RWPE1 (cell line): ENCODE measurements around the gene BSND.
A peak's percentile ranks its signal among the peaks of the same experiment; 100 is the strongest.
"Not testable (repeated sequence)": the region's sequence is repeated elsewhere in the genome, so short reads cannot be mapped to it uniquely, and the experiment has no call there.

Experiments used
- CTCF ChIA-PET: fragments of 350-600 bp; sonication (Branson Sonifier 250); formaldehyde crosslinking; extraction: SDS; loops from one replicate; lab custom pipeline; 2021; lab: Yijun Ruan, JAX
- POLR2A ChIA-PET: fragments of 400-600 bp; formaldehyde crosslinking; extraction: SDS; loops from one replicate; lab custom pipeline; 2020; ENCODE audit warnings: antibody characterized with exemption; ENCODE audit not compliant: low non-redundant PET; lab: Yijun Ruan, JAX
- DNase-seq: peaks from one replicate; pipeline ENCODE4 v3.0.0; 2012; ENCODE audit warnings: low spot score
- H3K27ac ChIP-seq: fragments of 450-650 bp; 2 replicates; pipeline ENCODE4 v1.5.1; 2017
- TF ChIP-seq, protein P1 (sequence below): fragments of 450-650 bp; conservative IDR thresholded peaks from 2 replicates; pipeline ENCODE4 v1.5.1; 2017; ENCODE audit warnings: low read depth, mild to moderate bottlenecking

The BSND gene

DNA sequence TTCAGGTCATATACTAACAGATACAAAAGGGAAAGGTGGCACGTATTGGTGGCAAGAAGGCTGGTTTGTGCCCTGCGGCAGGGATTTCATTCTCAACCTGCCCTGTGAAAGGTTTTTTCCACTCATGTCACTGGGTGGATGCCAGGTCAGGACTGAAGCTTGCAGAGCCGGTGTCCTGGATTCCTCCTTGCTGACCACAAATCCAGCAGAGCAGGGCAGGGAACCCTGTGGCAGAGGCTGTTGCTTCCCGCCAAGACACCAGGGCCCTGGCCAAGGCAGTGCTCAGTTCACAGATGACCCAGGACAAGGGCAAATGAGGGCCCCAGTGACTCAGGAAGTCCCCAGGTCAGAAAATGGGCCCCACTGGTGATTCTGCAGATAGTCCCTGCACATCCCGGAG lies 16.4 kb downstream of the BSND start:
- TF ChIP-seq, protein P1, sequence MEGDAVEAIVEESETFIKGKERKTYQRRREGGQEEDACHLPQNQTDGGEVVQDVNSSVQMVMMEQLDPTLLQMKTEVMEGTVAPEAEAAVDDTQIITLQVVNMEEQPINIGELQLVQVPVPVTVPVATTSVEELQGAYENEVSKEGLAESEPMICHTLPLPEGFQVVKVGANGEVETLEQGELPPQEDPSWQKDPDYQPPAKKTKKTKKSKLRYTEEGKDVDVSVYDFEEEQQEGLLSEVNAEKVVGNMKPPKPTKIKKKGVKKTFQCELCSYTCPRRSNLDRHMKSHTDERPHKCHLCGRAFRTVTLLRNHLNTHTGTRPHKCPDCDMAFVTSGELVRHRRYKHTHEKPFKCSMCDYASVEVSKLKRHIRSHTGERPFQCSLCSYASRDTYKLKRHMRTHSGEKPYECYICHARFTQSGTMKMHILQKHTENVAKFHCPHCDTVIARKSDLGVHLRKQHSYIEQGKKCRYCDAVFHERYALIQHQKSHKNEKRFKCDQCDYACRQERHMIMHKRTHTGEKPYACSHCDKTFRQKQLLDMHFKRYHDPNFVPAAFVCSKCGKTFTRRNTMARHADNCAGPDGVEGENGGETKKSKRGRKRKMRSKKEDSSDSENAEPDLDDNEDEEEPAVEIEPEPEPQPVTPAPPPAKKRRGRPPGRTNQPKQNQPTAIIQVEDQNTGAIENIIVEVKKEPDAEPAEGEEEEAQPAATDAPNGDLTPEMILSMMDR = no peak
- DNase-seq = no peak
- POLR2A ChIA-PET = no interaction called here

DNA sequence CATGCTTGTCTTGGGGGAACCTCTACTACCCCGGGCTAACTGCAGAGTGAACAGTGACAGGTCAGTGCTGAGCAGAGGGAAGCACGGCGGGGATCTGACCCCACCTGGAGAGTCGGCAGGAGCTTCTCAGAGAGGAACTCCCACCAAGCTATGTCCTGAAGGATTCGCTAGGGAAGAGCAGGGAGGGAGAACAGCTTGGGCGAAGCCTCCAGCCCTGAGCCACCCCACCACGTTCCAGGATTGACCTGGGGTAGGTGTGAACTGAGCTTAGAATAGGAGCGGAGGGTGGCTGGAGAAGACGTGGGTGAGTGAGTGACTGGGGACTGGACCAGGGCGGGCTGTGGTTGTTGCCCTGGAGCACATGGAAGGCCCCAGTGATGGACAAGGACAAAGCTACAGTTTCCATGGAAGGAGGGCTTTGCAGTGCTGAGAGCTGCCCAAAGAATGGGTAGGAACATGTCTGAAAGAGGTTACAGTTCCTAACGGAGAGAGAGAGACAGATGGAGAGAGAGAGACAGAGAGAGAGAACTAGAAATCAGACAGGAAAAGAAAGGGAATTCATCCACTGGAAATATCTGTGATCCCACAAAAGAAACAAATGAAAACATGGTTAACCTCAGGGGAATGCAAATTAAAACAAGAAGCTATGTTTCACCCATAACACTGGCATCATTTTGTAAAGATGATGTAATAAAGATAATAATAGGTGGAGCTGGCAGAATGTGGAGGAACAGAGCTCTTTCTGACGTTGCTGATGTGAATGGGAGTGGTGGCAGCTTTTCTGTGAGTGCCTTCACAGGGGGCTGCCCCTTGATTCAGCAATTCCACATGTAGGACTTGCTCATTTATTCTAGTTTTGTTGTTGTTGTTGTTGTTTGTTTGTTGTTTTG lies 17.2 kb downstream of the BSND start:
- CTCF ChIA-PET = interaction anchor here (1.0 to 1.1 kb wide), 2 partner anchors 14 to 20 kb away, joined by 3 to 4 read pairs; no protein-coding TSS in a partner anchor
- TF ChIP-seq, protein P1 = no peak
- no peak for DNase-seq
- POLR2A ChIA-PET = no interaction called here
- H3K27ac ChIP-seq = no peak overlapping the region

More for the DNA sequence above, 16.4 kb downstream of the BSND start:
- no peak overlapping the region for H3K27ac ChIP-seq
- CTCF ChIA-PET = no interaction called here

DNA sequence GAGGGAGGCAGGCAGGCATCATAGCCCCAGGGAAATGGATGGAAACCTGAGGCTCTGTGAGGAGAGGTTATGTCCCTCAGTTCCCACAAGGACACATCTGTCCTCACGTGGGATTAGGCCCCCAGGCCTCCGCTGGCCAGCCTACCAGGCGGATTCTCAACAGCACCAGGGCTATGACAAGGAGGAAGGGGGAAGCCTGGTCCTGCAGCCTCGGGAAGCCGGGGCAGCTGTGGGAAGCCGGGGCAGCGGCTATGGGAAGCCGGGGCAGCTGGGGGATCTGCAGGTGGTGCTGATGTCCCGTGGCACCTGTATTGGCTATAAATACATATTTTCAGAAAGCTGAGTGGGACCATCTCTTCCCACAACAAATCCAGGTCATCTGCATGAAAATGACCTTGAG lies 19.7 kb downstream of the BSND start:
- POLR2A ChIA-PET = no interaction called here
- no peak overlapping the region for H3K27ac ChIP-seq
- CTCF ChIA-PET = interaction anchor here (1.1 kb wide), 2 partner anchors 22 to 68 kb away, joined by 3 read pairs; no protein-coding TSS in a partner anchor
- no peak for DNase-seq
- TF ChIP-seq, protein P1 = no peak

DNA sequence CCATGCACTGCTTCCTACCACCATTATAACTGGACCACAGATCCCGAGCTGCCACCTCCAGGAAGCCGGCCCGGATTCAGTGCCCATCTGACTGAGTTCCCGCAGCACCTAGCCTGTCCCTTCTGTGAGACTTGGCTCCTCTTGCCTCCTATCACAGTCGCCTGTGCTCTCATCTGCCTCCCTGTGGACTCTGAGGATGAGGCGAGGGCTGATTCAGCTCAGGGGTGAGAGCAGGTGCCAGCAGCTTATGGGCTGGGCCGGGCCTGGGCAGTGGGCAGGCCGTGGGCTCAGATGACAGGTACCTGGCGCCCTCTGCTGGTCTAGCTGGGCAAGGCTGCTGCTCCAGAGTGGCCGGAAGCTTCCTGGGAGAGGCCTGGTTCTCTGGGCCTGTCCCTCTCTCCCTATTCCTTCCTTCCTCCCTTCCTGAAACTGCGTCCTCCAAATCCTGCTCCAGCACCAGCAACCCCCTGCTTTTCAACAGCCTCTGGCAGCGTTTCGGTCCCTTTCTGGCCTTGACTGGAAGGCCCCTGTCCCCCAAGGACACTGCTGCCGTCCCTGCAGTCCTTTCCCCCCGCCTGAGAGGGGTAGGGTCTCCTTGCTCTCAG lies 23.3 kb downstream of the BSND start:
- peak; percentile 92 for DNase-seq
- H3K27ac ChIP-seq = peak overlapping the region; percentile 52

DNA sequence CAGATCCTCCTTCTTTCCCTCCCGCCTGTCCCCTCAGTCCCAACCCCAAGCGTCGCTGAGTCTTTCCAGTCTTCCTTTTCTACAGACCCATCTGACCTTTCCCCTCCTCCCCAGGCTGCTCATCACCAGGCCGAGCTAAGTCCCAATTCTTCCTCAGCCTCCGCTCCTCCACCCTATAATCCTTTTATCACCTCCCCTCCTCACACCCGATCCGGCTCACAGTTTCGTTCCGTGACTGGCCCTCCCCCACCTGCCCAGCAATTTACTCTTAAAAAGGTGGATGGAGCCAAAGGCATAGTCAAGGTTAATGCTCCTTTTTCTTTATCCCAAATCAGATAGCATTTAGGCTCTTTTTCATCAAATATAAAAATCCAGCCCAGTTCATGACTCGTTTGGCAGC lies 25.4 kb downstream of the BSND start:
- H3K27ac ChIP-seq, CTCF ChIA-PET, DNase-seq, POLR2A ChIA-PET: not testable (repeated sequence)

More for the DNA sequence above, 23.3 kb downstream of the BSND start:
- POLR2A ChIA-PET = no interaction called here
- TF ChIP-seq, protein P1 = peak; percentile 93
- CTCF ChIA-PET = interaction anchor here (0.5 to 2.4 kb wide), 28 partner anchors 9 to 1700 kb away, joined by 3 to 39 read pairs (median 4); partner anchors contain the start of gene PCSK9

DNA sequence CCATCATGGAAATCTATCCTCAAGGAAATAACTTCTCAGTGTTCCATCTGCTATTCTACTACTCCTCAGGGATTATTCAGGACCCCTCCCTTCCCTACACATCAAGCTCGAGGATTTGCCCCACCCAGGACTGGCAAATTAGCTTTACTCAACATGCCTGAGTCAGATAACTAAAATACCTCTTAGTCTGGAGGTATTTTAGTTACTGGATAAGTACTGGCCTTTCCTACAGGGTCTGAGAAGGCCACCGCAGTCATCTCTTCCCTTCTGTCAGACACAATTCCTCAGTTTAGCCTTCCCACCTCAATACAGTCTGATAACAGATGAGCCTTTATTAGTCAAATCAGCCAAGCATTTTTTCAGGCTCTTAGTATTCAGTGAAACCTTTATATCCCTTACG lies 27.9 kb downstream of the BSND start:
- CTCF ChIA-PET = not testable (repeated sequence)

DNA sequence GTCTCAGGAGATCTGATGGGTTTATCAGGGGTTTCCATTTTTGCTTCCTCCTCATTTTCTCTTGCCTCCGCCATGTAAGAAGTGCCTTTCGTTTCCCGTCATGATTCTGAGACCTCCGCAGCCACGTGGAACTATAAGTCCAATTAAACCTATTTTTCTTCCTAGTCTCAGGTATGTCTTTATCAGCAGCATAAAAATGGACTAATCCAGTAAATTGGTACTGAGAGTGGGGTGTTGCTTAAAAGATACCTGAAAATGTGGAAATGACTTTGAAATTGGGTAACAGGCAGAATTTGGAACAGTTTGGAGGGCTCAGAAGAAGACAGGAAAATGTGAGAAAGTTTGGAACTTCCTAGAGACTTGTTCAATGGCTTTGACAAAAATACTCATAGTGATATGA lies 32.4 kb downstream of the BSND start:
- H3K27ac ChIP-seq, POLR2A ChIA-PET, CTCF ChIA-PET, DNase-seq: not testable (repeated sequence)

More for the DNA sequence above, 27.9 kb downstream of the BSND start:
- POLR2A ChIA-PET, H3K27ac ChIP-seq, DNase-seq: not testable (repeated sequence)

DNA sequence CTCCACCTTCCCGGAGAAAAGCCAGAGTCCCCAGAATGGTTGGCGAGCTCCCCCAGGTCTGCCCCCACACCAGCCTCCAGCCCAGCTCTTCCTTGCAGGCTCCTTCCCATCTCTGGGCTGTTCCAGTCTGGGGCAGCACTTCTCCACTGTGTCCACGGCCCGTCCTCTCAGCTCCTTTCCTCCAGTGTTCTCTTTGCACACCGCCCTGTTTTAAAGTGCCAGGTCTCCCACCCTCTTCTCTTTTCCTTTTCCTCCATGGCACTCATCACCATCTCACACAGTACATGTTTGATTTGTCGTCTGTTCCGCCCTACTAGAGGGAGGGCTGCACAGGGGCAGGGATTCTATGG lies 34.5 kb downstream of the BSND start:
- H3K27ac ChIP-seq = no peak overlapping the region
- CTCF ChIA-PET = interaction anchor here (1.6 kb wide), 1 partner anchor 11 kb away, joined by 11 read pairs; no protein-coding TSS in a partner anchor
- POLR2A ChIA-PET = no interaction called here
- no peak for DNase-seq
- TF ChIP-seq, protein P1 = no peak
